ENCODE measurements around the gene ULK4. TPM values are rescaled to one million over a fixed set of nuclear protein-coding genes. Genes with fewer than 3 reads are reported as not detected.

Gene ULK4
- total RNA-seq, 1 donor from 2014 or later: 11.2 TPM

DNA sequence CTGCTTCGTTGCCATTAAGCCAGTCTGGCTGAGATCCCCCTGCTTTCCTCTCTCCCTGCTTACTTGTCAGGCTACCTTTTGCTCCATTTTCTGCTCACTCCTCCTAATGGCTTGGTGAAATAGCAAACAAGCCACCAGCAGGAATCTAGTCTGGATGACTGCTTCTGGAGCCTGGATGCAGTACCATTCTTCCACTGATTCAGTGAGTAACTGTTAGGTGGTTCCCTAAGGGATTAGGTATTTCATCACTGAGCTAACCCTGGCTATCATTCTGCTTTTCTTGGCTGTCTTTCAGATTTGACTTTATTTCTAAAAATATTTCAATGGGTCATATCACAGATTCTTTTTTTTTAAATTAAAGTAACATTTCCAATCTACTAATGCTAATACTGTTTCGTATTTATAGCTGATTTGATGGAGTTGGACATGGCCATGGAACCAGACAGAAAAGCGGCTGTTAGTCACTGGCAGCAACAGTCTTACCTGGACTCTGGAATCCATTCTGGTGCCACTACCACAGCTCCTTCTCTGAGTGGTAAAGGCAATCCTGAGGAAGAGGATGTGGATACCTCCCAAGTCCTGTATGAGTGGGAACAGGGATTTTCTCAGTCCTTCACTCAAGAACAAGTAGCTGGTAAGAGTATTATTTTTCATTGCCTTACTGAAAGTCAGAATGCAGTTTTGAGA, 737.6 kb downstream of the ULK4 start:
- H3K4me1 ChIP-seq: peaks cover 39% of the 10 kb centered on the region
- DNase-seq: no peak
- no peak overlapping the region for H3K27ac ChIP-seq
- H3K4me3 ChIP-seq: no peak overlapping the region
- intact Hi-C loops (cut with DNase I): no loop called here
- H3K36me3 ChIP-seq: peaks cover 57% of the 10 kb centered on the region
- ATAC-seq: no peak
- H3K27me3 ChIP-seq: no peaks in the 10 kb centered on the region
- no peaks in the 10 kb centered on the region for H3K9me3 ChIP-seq
- TF ChIP-seq, protein P1, sequence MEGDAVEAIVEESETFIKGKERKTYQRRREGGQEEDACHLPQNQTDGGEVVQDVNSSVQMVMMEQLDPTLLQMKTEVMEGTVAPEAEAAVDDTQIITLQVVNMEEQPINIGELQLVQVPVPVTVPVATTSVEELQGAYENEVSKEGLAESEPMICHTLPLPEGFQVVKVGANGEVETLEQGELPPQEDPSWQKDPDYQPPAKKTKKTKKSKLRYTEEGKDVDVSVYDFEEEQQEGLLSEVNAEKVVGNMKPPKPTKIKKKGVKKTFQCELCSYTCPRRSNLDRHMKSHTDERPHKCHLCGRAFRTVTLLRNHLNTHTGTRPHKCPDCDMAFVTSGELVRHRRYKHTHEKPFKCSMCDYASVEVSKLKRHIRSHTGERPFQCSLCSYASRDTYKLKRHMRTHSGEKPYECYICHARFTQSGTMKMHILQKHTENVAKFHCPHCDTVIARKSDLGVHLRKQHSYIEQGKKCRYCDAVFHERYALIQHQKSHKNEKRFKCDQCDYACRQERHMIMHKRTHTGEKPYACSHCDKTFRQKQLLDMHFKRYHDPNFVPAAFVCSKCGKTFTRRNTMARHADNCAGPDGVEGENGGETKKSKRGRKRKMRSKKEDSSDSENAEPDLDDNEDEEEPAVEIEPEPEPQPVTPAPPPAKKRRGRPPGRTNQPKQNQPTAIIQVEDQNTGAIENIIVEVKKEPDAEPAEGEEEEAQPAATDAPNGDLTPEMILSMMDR (IDR thresholded peaks at IDR 0.05): no peak

- DNase-seq (no peak), ATAC-seq (no peak)
- no peaks in the 10 kb centered on the region for H3K9me3 ChIP-seq
- intact Hi-C loops (cut with DNase I): no loop called here
- H3K4me1 ChIP-seq: peaks cover 40% of the 10 kb centered on the region
- peaks cover 51% of the 10 kb centered on the region for H3K36me3 ChIP-seq
- no peak overlapping the region for H3K4me3 ChIP-seq
- H3K27me3 ChIP-seq: no peaks in the 10 kb centered on the region
- TF ChIP-seq, protein P1 (IDR thresholded peaks at IDR 0.05): no peak
- H3K27ac ChIP-seq: no peak overlapping the region
Measured at GRCh38 chr3:41223691-41224090, 738.2 kb downstream of the ULK4 start.

GRCh38 chr3:41223078-41223477, 738.8 kb downstream of the ULK4 start:
- Histone ChIP-seq H3K27me3 (no peaks in the 10 kb centered on the region), H3K9me3 (no peaks in the 10 kb centered on the region), H3K27ac (no peak overlapping the region), H3K4me3 (no peak overlapping the region), H3K4me1 (peaks cover 41% of the 10 kb centered on the region), H3K36me3 (peaks cover 45% of the 10 kb centered on the region)
- intact Hi-C loops (cut with DNase I): no loop called here
- DNase-seq (no peak), ATAC-seq (no peak)
- TF ChIP-seq, protein P1 (IDR thresholded peaks at IDR 0.05): no peak

- peaks cover 46% of the 10 kb centered on the region for H3K4me1 ChIP-seq
- ATAC-seq: no peak
- TF ChIP-seq, protein P1 (IDR thresholded peaks at IDR 0.05): no peak
Measured at GRCh38 chr3:41222501-41222900, 739.4 kb downstream of the ULK4 start.

DNA sequence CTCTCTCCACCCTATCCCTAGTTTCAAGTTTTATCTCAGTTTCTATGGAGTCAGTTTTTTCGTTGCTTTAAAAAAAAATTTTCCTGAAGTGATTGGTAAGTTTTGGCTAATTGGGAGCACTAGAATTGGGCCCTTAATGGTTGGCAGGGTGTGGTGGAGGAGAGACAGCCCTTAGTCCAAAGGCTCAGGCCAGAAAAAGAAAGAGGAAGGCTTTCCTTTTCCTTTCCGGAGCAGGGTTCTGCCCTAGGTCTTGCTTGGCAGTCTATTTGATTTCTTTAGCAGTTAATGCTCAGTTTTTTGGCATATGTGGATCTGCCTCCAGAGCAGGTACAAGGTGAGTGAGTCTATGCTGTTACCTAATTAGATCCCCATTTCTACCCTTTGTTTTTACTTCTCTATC, 739.9 kb downstream of the ULK4 start:
- H3K4me1 ChIP-seq: peaks cover 51% of the 10 kb centered on the region
- TF ChIP-seq, protein P1 (IDR thresholded peaks at IDR 0.05): no peak
- peaks cover 34% of the 10 kb centered on the region for H3K36me3 ChIP-seq
- no peak overlapping the region for H3K27ac ChIP-seq
- H3K27me3 ChIP-seq: no peaks in the 10 kb centered on the region
- peak; percentile 28 for ATAC-seq
- no peak for DNase-seq
- H3K9me3 ChIP-seq: no peaks in the 10 kb centered on the region
- intact Hi-C loops (cut with DNase I): no loop called here
- H3K4me3 ChIP-seq: no peak overlapping the region

More at GRCh38 chr3:41222501-41222900, 739.4 kb downstream of the ULK4 start:
- no peak overlapping the region for H3K4me3 ChIP-seq
- H3K9me3 ChIP-seq: no peaks in the 10 kb centered on the region
- no peak for DNase-seq
- no peaks in the 10 kb centered on the region for H3K27me3 ChIP-seq
- H3K27ac ChIP-seq: no peak overlapping the region
- peaks cover 39% of the 10 kb centered on the region for H3K36me3 ChIP-seq
- intact Hi-C loops (cut with DNase I): no loop called here
